G401 (cell line): ENCODE results near the gene MDH1B. TPM values are rescaled to one million over a fixed set of nuclear protein-coding genes. Genes with fewer than 3 reads are reported as not detected.
"Not testable (repeated sequence)": the region's sequence is repeated elsewhere in the genome, so short reads cannot be mapped to it uniquely, and the experiment has no call there.

Experiments used
- DNase-seq: peaks from one replicate; pipeline ENCODE4 v3.0.0-alpha.2; 2015; ENCODE audit warnings: low spot score
- in situ Hi-C: cut with HindIII; loops from 2 replicates; pipeline ENCODE4 v1.10.0; 2016; ENCODE audit warnings: low sequenced_read_pairs, mixed read lengths
- total RNA-seq: library from RNA; depleted of rRNA; stranded (reverse); fragments of >200 nt; shearing (Covaris generic); gene quantifications from 2 replicates; pipeline ENCODE4 v1.2.3, GENCODE V29; 2014

Gene MDH1B
- total RNA-seq, 1 experiment from 2014 or later = 6.9 TPM

DNA sequence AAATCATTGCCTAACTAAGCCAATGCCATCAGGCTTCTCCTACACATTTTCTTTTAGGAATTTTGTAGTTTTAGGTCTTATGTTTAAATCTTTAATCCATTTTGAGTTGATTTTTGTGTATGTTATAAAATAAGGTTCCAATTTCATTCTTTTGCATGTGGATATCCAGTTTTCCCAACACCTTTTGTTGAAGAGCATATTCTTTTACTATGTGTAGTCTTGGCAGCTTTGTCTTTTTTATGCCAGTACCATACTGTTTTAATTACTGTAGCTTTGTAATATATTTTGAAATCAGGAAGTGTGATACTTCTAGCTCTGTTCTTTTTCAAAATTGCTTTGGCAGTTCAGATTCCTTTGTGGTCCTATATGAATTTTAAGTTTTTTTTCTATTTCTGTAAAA is 11.3 kb upstream of the MDH1B start:
- in situ Hi-C loops = no loop called here
- no peak for DNase-seq

DNA sequence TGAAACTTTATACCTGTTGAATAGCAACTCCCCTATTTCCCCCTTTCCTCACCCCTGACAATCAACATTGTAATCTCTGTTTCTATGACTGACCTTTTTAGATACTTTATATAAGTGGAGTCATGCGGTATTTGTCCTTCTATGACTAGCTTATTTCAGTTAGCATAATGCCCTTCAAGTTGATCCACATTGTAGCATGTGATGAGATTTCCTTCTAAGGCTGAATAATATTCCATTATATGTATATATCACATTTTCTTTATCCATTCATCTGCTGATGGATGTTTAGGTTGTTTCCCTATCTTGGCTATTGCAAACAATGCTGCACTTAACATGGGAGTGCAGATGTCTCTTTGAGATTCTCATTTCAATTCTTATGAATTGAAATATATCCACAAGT is 9.7 kb upstream of the MDH1B start:
- in situ Hi-C loops = no loop called here
- DNase-seq = no peak

DNA sequence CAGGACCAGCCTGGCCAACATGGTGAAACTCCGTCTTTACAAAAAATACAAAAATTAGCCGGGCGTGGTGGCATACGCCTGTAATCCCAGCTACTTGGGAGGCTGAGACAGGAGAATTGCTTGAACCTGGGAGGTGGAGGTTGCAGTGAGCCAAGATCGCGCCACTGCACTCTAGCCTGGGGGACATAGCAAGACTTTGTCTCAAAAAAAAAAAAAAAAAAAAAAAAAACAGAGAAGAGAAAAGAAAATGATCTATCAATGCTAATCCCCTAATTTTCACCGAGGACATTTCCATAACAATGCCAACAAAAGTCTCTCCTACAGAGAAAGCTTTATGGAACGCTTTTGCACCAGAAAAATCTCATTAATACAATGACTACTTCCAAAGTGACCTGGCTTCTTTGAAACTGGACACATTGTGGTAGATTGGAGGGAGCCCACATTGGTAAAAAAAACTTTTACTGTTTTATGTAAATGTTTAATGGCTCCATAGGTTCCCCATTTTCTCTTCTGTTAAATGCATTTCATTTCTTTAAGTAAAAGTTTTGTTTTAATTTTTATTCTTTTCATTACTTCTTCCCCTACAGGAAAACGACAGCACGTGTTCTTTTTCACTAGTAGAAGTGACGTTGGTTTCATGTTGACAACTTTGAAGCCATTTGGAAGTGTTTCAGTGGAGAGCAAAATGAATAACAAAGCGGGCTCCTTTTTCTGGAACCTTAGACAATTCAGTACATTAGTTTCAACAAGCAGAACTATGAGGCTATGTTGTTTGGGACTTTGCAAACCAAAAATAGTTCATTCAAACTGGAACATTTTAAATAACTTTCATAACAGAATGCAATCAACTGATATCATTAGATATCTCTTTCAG is 1.2 kb upstream of the MDH1B start:
- in situ Hi-C loops = no loop called here
- no peak for DNase-seq

DNA sequence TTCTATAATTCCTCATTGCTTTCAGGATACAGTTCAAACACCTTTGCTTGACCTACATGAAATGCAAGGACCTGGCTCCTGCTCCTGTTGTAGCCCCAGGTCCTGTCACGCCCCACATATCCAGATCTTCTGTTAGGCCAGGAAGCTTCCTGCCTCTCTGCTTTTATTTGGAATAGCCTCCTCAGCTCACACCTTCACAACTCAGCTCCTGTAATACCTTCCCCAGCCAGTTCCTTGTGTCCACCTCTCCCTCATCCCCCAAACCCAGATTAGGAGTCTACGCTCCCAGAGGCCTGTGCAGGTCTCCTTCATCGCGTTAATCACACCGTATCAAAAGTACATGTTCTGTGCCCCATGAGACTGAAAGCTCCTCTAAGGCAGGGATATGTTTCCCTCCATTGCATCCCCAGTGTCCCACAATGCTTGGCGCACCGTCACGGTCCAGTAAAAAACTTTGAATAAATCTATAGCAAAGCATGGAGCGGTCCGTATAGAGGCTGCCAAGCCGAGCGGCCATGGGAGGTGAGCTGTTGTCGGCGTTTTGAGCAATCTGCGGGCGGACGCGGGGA is 371 bp downstream of the MDH1B start:
- DNase-seq = no peak
- in situ Hi-C loops = no loop called here

DNA sequence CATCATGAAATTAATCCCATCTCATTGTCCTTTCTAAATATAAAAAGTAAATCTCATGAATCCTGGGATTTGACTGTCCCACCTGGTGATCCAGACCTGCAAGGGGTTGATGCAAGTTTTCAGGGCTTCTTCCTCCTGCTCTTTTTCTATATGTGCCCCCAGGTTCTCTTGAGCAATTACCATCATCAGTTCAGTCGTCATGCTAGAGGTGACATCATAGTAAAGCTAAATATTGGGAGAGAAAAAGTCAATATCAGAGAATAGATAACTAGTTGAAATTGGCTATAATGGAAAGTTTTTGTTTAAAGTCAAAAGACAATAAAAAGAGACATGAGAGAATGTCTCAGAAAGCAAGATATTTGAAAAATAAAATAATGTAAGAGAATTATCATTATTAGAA is 8.3 kb downstream of the MDH1B start:
- in situ Hi-C loops = no loop called here
- no peak for DNase-seq

DNA sequence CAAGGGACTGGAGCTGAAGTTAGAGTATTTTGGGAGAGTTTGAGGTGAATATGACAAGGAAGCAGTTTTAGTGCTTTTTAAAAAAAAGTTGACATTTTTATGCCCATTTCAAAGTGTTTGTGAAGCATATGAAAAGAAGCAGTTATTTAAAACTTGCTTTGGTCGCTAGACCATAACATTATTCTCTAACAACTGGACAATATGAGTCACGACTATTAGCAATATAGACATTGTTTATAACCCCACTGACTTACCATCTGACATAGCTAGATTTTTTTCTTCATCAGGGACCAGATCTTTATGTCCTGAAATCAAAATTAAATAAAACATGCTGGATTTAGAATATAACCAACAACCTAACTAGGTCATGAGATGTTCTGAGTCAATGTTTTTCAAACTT is 24.3 kb downstream of the MDH1B start:
- in situ Hi-C loops = no loop called here
- no peak for DNase-seq

DNA sequence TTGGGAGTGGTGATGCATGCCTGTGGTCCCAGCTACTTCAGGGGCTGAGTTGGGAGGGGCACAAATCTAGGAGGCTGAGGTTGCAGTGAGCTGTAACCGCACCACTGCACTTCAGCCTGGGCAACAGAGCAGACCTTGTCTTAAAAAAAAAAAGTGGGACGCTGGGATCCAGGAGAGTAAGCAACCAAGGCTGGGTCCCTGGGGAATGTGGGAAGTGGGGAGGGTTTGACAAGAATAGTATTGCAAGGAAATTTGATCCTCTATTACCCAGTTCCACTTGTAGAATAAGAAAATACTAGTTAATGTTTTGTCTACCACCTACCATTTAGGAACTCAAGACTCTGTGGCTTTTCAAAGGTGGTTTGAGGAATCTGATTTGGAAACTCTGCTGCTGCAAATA is 25.9 kb downstream of the MDH1B start:
- no peak for DNase-seq
- in situ Hi-C loops = no loop called here

DNA sequence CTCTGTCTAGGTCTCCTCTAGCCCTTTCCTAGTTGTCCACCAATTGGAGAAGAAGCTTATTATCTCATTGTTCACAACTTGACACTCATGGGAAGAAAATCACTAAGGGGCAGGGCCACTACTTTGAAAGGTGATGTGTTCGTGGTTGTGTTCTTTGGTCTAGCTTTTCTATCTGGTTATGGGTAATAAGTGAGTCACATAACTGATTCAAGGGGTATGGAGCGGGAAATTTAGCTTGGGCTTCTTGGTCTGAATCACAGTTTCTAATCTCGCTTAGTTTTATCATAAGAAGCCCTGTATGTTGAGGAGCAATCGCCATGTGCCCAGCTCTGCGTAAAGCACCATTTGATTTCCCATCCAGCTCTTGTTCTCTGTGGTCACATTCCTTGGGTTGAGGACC is 28.2 kb downstream of the MDH1B start:
- DNase-seq = no peak
- in situ Hi-C loops = no loop called here

DNA sequence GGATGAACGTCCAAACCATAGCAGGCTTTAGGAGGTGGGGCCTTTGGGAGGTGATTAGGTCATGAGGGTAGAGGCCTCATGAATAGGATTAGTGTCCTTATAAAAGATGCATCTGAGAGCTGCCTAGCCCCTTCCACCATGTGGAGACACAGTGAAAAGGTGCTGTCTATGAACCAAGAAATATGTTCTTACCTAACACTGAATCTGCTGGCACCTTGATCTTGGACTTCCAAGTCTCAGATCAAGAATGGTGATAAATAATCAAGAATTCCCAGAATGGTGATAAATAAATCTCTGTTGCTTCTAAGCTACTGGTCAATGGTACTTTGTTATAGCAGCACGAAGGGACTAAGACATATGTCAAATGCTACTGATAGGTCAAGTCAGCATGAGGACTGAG is 31.8 kb downstream of the MDH1B start:
- in situ Hi-C loops = no loop called here
- DNase-seq = no peak

DNA sequence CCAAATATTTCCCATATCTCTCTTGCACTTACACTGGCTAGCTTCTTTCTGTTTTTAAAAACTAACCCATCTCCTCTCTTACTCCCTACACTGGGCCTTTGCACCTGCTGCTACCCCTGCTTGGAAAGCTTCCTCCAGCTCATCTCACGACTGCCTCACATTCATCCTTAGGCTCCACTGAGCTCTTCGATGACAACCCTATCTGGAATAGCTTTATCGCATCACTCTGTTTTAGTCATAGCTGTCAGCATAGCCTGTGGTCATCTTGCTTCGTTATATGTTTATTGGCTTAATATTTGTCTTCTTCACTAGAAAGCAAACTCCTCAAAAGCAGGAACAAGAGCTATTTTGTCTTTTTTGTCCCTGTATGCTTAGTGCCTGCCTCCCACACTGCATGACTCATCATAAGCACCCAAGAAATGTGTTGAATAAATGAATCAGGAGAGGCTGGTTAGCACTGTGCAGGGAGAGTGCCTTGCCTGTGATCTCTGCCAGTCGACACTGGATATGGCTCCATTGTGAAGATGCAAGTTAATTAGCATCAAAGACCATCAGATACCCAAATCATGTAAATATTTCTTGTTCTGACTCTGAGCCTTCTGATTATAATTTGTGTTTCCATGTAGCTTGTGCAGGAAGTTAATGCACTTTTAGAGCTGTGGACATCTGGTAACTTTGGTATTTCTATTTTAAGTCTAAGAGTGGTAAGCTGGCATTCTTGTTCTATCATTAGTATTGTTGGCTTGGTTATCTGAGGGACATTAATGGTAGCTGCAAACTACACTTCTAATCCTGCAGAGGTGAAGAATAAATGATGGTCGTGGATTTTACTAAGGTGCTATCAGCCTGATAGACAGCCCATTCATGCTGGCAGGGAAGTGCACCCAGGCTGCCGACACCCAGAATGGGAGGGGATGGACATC is 36.6 kb downstream of the MDH1B start:
- in situ Hi-C loops = no loop called here
- no peak for DNase-seq

DNA sequence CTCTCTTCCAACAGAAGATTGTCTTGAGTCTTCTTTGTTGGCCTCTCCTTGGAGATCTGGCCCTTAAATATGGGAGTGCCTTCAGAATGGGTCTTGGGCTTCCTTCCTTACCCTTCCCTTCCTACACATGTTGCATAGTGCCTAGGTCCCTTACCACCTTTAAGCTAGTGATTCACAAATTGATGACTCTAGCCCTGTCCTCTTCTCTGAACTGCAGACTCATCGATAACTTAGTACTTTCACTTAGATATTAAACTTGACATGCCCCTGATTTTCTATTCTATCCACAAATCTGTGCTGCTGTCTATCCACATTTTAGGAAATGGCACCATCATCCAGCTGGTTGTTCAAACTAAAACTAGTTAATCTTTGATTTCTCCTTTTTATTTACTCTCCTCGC is 37.8 kb downstream of the MDH1B start:
- no peak for DNase-seq
- in situ Hi-C loops = no loop called here

DNA sequence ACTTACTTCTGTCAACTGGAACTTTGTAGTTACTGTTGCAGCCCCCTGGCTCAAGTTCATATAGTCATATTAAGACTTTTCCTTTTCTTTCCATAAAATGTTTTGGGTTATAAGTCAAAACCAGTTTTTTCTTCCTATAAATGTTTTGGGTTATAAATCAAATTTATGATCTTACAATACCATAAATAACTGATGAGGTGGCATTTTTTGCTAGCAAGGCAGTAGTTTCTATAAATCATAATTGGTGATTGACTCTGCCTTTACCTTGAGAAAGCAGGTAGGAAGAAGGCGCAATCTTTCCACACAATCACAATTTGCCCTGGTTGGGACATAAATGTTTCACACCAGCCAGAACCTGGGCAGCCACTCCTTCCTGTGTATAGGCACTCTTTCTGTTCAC is 41.8 kb downstream of the MDH1B start:
- DNase-seq = no peak
- in situ Hi-C loops = no loop called here

DNA sequence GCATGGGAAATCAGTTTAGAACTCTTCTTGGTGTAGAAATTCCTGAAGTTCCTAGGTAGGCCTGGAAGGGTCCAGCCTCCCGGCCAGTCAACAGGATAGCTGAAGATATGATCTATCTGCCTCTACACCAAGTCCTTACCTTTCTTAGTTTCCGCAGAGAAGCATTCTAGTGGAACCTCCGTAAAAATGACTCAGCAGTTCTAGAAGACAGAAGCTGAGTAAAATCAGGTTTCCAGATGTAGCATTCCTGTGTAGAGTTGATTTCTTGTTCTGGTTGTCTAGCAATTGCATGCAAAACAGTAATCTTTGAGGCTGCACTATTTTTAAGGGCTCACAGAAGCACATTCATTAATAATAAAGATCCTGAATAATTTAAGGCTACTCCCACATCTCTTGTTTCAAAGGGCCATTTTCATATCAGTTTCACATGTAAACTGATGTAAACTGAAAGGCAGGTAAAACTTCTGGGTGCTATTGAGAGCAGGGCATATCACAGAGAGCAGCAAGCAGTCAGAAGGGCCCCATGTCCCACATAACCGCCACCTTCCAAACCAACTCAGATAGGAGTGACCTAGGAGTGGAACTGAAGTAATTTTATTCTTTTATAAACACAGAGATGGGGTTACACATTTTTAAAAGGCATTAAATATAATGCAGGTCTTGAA is 43.7 kb downstream of the MDH1B start:
- DNase-seq = no peak
- in situ Hi-C loops = no loop called here

DNA sequence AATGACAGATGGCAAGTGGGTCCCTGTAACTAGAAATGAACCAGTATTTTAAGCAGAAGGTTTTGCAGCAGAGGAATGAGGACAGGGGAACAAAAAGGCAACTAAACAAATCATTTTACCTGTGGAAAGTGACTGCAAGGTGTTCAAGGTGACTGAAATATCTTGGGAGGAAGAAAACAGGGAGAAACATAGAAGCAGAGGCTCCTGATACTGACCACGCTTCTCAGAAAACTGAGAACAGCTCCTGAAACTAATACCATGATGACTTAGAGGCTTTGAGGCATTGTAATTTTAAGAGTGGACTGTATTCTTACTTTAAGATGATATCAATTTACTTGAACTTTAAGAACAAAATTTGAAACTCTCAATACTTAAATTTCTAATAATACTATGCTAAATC is 46.8 kb downstream of the MDH1B start, which contains the start of gene DYTN:
TSS of gene DYTN (minus strand) at position 101 of the 400 bp plus-strand sequence. CDS start 117 bp downstream, outside the sequence.
- in situ Hi-C loops = no loop called here
- DNase-seq = no peak

DNA sequence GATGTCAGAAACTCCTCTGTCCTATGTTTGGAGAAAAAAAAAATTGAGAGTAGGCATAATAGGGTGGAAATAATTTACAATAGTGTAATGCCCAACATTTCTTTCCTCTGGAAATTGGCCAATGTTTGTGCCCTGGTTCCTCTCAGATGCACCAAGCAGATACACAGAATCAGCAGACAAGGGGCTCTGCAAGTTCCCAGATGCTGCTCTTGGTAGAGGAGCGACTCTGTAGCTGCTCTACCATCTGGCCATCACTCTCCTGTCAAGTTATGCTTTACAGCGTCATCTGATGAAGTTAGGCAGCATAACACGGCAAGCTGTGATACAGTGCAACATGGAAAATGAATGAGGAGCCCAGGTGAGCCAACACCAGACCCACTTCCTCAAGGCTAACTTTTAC is 48.5 kb downstream of the MDH1B start:
- in situ Hi-C loops = no loop called here
- no peak for DNase-seq

DNA sequence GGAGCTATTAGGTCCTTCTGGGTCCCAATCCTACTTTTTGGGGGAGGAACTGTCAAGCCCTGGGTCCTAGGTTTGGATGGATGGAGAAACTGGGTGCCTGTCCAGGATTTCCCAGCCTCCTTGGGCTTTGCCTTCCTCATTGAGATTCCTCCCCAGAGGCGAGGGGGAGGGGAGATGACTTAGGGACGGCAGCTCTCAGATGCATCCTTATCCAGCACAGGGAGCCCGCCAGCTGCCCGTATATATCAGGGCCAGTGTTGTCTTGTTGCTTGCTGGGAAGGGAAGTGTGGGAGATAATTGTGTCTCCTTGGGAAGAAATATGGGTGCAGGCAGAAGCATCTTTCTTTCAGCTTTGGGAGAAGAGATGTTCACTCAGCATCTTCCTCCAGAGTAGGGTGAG is 49.9 kb downstream of the MDH1B start:
- DNase-seq, in situ Hi-C loops: not testable (repeated sequence)

DNA sequence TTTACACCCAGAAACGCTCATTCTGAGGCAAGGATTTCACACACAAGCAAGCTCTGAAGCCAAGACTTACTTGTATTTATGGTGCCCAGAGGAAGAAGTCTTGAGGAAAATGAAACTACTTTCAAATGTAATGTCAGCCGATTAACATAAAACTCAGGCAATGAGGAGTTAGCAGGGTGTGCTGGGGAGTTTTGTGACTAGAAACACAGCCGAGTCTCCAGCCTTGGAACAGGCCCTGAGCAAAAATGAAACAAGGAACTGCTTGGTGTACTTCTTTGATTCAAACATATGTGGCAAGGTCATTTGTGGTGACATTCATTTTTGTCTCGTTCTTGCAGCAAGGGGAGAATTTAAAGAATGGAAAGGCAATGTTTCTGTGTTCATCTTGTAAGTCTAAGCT is 51.4 kb downstream of the MDH1B start:
- in situ Hi-C loops = no loop called here
- no peak for DNase-seq

DNA sequence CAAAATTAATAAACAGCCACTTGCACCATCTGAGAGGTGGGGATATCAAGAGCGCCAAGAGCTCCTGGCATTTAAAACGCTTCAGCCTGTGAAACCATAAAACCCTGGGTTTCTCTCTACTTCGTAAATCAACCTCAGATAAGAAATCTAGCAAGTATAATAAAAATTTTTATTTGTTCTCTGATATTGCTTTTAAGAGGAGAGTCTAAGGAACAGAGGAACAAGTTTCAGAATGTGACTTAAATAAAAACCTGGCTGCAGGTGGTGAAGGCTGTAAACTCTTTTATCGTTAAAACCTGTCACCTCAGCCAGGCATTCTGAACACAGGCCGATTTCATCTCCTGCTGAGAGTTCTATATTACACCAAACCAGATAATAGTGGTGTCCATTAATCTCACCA is 56.8 kb downstream of the MDH1B start:
- no peak for DNase-seq
- in situ Hi-C loops = no loop called here

DNA sequence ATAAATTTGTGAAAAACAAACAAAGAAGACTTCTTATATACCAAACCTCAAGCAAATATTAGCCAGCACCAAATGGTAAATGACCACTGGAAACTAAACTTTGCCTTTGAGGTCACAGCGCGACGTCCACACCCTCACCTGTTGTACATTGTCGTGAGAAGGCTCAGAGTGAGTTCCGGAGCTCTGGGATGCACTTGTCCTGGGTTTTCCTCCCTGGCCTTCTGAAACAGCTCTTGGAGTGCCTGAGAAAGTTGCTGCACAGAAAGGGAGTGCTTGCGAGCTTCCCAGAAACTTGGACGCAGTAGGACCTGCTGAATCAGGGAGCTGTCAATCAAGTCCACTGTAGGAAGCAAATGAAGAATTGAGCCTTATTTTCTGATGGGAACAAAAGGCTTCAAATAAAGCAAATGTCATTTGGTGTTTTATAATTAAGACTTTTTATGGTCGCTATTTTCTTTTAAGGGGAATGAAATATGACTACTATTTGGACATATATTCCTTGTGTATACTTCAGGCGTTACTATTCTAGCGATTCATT is 57.9 kb downstream of the MDH1B start:
- DNase-seq = no peak
- in situ Hi-C loops = no loop called here
